ENCODE data around the gene MID1IP1. TPM values are rescaled to one million over a fixed set of nuclear protein-coding genes. Genes with fewer than 3 reads are reported as not detected.

Gene MID1IP1
- total RNA-seq, 1 experiment from 2014 or later: 100 TPM

- Histone ChIP-seq H3K4me2 (ENCODE audit: insufficient read depth, insufficient read length, low read length) (no peak overlapping the region), H3K23ac (ENCODE audit: insufficient read length, low read depth, low read length) (no peak overlapping the region), H2AK5ac (ENCODE audit: insufficient read length, low read length) (no peak overlapping the region), H3K18ac (ENCODE audit: insufficient read length, low read depth, low read length) (no peak overlapping the region), H4K8ac (replicated peaks; ENCODE audit: insufficient read length, low read depth, low read length) (no peak overlapping the region), H3K9me3 (ENCODE audit: control insufficient read depth, low read depth, low read length) (no peaks in the 10 kb centered on the region), H3K79me1 (ENCODE audit: insufficient read depth, low read depth, low read length, poor library complexity, severe bottlenecking) (no peaks in the 10 kb centered on the region), H2BK120ac (ENCODE audit: low read depth, low read length, poor library complexity, severe bottlenecking) (no peak overlapping the region), H3K79me2 (ENCODE audit: insufficient read depth, low read length) (no peaks in the 10 kb centered on the region), H3K14ac (ENCODE audit: insufficient read depth, low read length) (no peak overlapping the region), H3K56ac (ENCODE audit: insufficient read length, low read depth, low read length) (no peak overlapping the region), H4K91ac (ENCODE audit: insufficient read length, low read depth, low read length) (no peak overlapping the region), H3K27ac (ENCODE audit: insufficient read length, low read depth, low read length) (no peak overlapping the region), H4K5ac (ENCODE audit: insufficient read length, low read depth, low read length) (no peak overlapping the region), H3K27me3 (ENCODE audit: insufficient read depth, low read length) (0 out of 2 replicates have a peak, but pooled peaks cover 2% of the 10 kb centered on the region), H3K9ac (ENCODE audit: extremely low read depth, insufficient read length, low read length) (no peak overlapping the region), H2BK15ac (ENCODE audit: low read depth, low read length) (no peak overlapping the region), H2BK5ac (ENCODE audit: insufficient read length, low read length) (no peak overlapping the region), H2AFZ (ENCODE audit: low read length) (no peak overlapping the region), H2BK12ac (ENCODE audit: insufficient read length, low read depth, low read length) (no peak overlapping the region), H3K4ac (ENCODE audit: low read depth, low read length) (no peak overlapping the region), H2BK20ac (ENCODE audit: low read depth, low read length, poor library complexity, severe bottlenecking) (no peak overlapping the region), H3K23me2 (ENCODE audit: insufficient read length, low read depth, low read length, poor library complexity, severe bottlenecking) (no peaks in the 10 kb centered on the region), H3T11ph (ENCODE audit: low read length) (no peak overlapping the region), H3K4me1 (ENCODE audit: insufficient read depth, low read length) (peaks cover 8% of the 10 kb centered on the region), H4K20me1 (ENCODE audit: control insufficient read depth, insufficient read depth, insufficient read length) (no peaks in the 10 kb centered on the region)
- Mint-ChIP-seq H3K4me3 (no peak overlapping the region), H3K9me3 (peaks cover 23 to 29% of the 10 kb centered on the region in 2 experiments), H3K36me3 (ENCODE audit: insufficient read depth in 1 of 3, low read depth in 3 of 3) (peaks cover 0 to under 1% (median 0%) of the 10 kb centered on the region in 3 experiments; a peak in 2 of 7 replicates), H3K4me1 (no peaks in the 10 kb centered on the region; a peak in 3 of 4 replicates), H3K27ac (no peak overlapping the region), H3K27me3 (ENCODE audit: low read depth) (no peaks in the 10 kb centered on the region)
- TF ChIP-seq, protein P1, sequence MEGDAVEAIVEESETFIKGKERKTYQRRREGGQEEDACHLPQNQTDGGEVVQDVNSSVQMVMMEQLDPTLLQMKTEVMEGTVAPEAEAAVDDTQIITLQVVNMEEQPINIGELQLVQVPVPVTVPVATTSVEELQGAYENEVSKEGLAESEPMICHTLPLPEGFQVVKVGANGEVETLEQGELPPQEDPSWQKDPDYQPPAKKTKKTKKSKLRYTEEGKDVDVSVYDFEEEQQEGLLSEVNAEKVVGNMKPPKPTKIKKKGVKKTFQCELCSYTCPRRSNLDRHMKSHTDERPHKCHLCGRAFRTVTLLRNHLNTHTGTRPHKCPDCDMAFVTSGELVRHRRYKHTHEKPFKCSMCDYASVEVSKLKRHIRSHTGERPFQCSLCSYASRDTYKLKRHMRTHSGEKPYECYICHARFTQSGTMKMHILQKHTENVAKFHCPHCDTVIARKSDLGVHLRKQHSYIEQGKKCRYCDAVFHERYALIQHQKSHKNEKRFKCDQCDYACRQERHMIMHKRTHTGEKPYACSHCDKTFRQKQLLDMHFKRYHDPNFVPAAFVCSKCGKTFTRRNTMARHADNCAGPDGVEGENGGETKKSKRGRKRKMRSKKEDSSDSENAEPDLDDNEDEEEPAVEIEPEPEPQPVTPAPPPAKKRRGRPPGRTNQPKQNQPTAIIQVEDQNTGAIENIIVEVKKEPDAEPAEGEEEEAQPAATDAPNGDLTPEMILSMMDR (conservative IDR thresholded peaks at IDR 0.05): no peak
- WGBS (ENCODE audit: extremely low coverage, insufficient read length, low lambda C conversion rate): no CpG with 5 or more reads among the region's 2 CpGs
- no peak for DNase-seq
These were observed 19.5 kb downstream of the MID1IP1 start for GRCh38 chrX:38820751-38821150.
